PC-9 (cell line): ENCODE measurements around the gene CCT5. TPM values are rescaled to one million over a fixed set of nuclear protein-coding genes. Genes with fewer than 3 reads are reported as not detected.
A peak's percentile ranks its signal among the peaks of the same experiment; 100 is the strongest.
"Not testable (repeated sequence)": the region's sequence is repeated elsewhere in the genome, so short reads cannot be mapped to it uniquely, and the experiment has no call there.

Source experiments
- BruUV-seq: library from RNA; stranded (reverse); fragments of 400-500 nt; replicated peaks from 2 replicates; lab custom pipeline; 2021; lab: Mats Ljungman, UMichigan
- CTCF ChIA-PET: fragments of 300-600 bp; sonication (Branson Sonifier 250); formaldehyde crosslinking; loops from one replicate; lab custom pipeline; 2022; ENCODE audit warnings: antibody characterized with exemption; lab: Charles Lee
- POLR2A ChIA-PET: fragments of 300-600 bp; sonication (Branson Sonifier 250); formaldehyde crosslinking; loops from one replicate; lab custom pipeline; 2022; ENCODE audit warnings: antibody characterized with exemption; ENCODE audit not compliant: unreplicated experiment; lab: Charles Lee
- DNase-seq, 2 experiments: peaks; one replicate each; pipeline versions ENCODE4 v3.0.0 to v3.0.0-alpha.2; 2015 to 2022; ENCODE audit warnings: mixed read lengths in 1 of 2
- H2AFZ ChIP-seq: fragments of 200-600 bp; sonication (generic); 2 replicates; pipeline ENCODE4 v1.8.1; 2017; ENCODE audit warnings: antibody characterized with exemption
- H3F3A ChIP-seq: fragments of 200-600 bp; sonication (generic); 2 replicates; pipeline ENCODE4 v1.8.1; 2017; ENCODE audit warnings: antibody characterized with exemption, mild to moderate bottlenecking, low read depth; ENCODE audit not compliant: insufficient read depth
- H3K27ac ChIP-seq: fragments of 200-600 bp; sonication (generic); 2 replicates; pipeline ENCODE4 v1.6.1; 2016; ENCODE audit warnings: mixed run types
- H3K27me3 ChIP-seq: fragments of 200-600 bp; sonication (generic); 2 replicates; pipeline ENCODE4 v1.6.1; 2016; ENCODE audit warnings: low read depth, mixed run types; ENCODE audit not compliant: insufficient read depth
- H3K36me3 ChIP-seq: fragments of 200-600 bp; sonication (generic); 2 replicates; pipeline ENCODE4 v1.6.1; 2016; ENCODE audit warnings: low read depth, mixed run types
- H3K4me1 ChIP-seq: fragments of 200-600 bp; sonication (generic); replicated peaks from 2 replicates; pipeline ENCODE4 v1.6.1; 2016; ENCODE audit warnings: mixed run types; ENCODE audit not compliant: insufficient read depth
- H3K4me2 ChIP-seq: fragments of 200-600 bp; sonication (generic); 2 replicates; pipeline ENCODE4 v1.6.1; 2017; ENCODE audit warnings: mixed run types
- H3K4me3 ChIP-seq: fragments of 200-600 bp; sonication (generic); 2 replicates; pipeline ENCODE4 v1.6.1; 2016; ENCODE audit warnings: mixed run types
- H3K79me2 ChIP-seq: fragments of 200-600 bp; sonication (generic); 2 replicates; pipeline ENCODE4 v1.6.1; 2017; ENCODE audit warnings: low read depth, mixed run types
- H3K9me2 ChIP-seq: fragments of 200-600 bp; sonication (generic); 2 replicates; pipeline ENCODE4 v1.8.1; 2017; ENCODE audit warnings: mild to moderate bottlenecking; ENCODE audit not compliant: insufficient read depth
- H3K9me3 ChIP-seq: fragments of 200-600 bp; sonication (generic); 2 replicates; pipeline ENCODE4 v1.8.1; 2016; ENCODE audit warnings: low read depth; ENCODE audit not compliant: insufficient read depth
- H4K20me1 ChIP-seq: fragments of 200-600 bp; sonication (generic); 2 replicates; pipeline ENCODE4 v1.8.1; 2017; ENCODE audit not compliant: insufficient read depth
- CTCF ChIP-seq: fragments of 200-600 bp; sonication (generic); conservative IDR thresholded peaks from 2 replicates; pipeline ENCODE4 v1.6.1; 2017; ENCODE audit warnings: mixed run types, antibody characterized with exemption, mild to moderate bottlenecking, moderate library complexity
- EZH2 ChIP-seq: fragments of 200-600 bp; sonication (generic); IDR thresholded peaks from 2 replicates; pipeline ENCODE4 v1.8.0; 2017; ENCODE audit warnings: antibody characterized with exemption, low read depth
- intact Hi-C: fragments of 100-400 bp; cut with micrococcal nuclease; formaldehyde crosslinking; loops from one replicate; pipeline ENCODE4 v1.10.0; 2022; ENCODE audit not compliant: unreplicated experiment
- total RNA-seq: library from RNA; stranded (reverse); gene quantifications from 2 replicates; pipeline ENCODE4 v1.2.3, GENCODE V29; 2021

The CCT5 gene
- total RNA-seq, 1 experiment from 2014 or later: 831 TPM

- POLR2A ChIA-PET: interaction anchor here (0.6 kb wide), 1 partner anchor 126 kb away, joined by 4 read pairs; no protein-coding TSS in a partner anchor
Measured at GRCh38 chr5:10279925-10280720, 30.0 kb downstream of the CCT5 start.

GRCh38 chr5:10283927-10284635 lies 34.0 kb downstream of the CCT5 start:
- intact Hi-C loops: loop anchor here (1.0 kb wide), 8 partner anchors 23 to 344 kb away; partner anchors contain the start of genes CMBL, MARCHF6 and ROPN1L
- TF ChIP-seq EZH2: no peak
- TF ChIP-seq CTCF: peak; percentile 96
- H3K9me3 ChIP-seq: no peaks in the 10 kb centered on the region
- H4K20me1 ChIP-seq: no peaks in the 10 kb centered on the region
- H3F3A ChIP-seq: peaks cover 30% of the 10 kb centered on the region
- H3K27ac ChIP-seq: no peak overlapping the region
- ChIA-PET POLR2A (interaction anchor here (0.6 to 0.7 kb wide), 3 partner anchors 70 to 101 kb away, joined by 3 to 4 read pairs (median 3); partner anchors contain the start of gene MARCHF6), CTCF (interaction anchor here (0.6 to 2.1 kb wide), 20 partner anchors 9 to 343 kb away, joined by 3 to 26 read pairs (median 6); partner anchors contain the start of gene MARCHF6)
- no peaks in the 10 kb centered on the region for H3K9me2 ChIP-seq
- no peak overlapping the region for H2AFZ ChIP-seq
- no peaks in the 10 kb centered on the region for H3K79me2 ChIP-seq
- DNase-seq: peak; percentile 46 to 93
- H3K27me3 ChIP-seq: no peaks in the 10 kb centered on the region
- peaks cover 14% of the 10 kb centered on the region for H3K36me3 ChIP-seq
- no peak overlapping the region for H3K4me2 ChIP-seq
- H3K4me3 ChIP-seq: no peak overlapping the region
- no TSS peak for BruUV-seq
- peaks cover 14% of the 10 kb centered on the region for H3K4me1 ChIP-seq

More at GRCh38 chr5:10279925-10280720, 30.0 kb downstream of the CCT5 start:
- H3K79me2 ChIP-seq: no peaks in the 10 kb centered on the region
- no TSS peak for BruUV-seq
- DNase-seq: peak in 1 of 2 experiments; percentile 3
- peaks cover 12% of the 10 kb centered on the region for H3F3A ChIP-seq
- intact Hi-C loops: no loop called here
- TF ChIP-seq EZH2: no peak
- H3K4me2 ChIP-seq: no peak overlapping the region
- no peaks in the 10 kb centered on the region for H3K4me1 ChIP-seq
- CTCF ChIA-PET: no interaction called here
- no peaks in the 10 kb centered on the region for H3K27me3 ChIP-seq
- H2AFZ ChIP-seq: no peak overlapping the region
- no peaks in the 10 kb centered on the region for H3K9me3 ChIP-seq
- no peak overlapping the region for H3K4me3 ChIP-seq
- no peak overlapping the region for H3K27ac ChIP-seq
- peaks cover 12% of the 10 kb centered on the region for H3K36me3 ChIP-seq
- H4K20me1 ChIP-seq: no peaks in the 10 kb centered on the region
- no peaks in the 10 kb centered on the region for H3K9me2 ChIP-seq

GRCh38 chr5:10285362-10285761 lies 35.3 kb downstream of the CCT5 start:
- peaks cover 40% of the 10 kb centered on the region for H3F3A ChIP-seq
- H3K79me2 ChIP-seq, H3K9me3 ChIP-seq, intact Hi-C loops, H2AFZ ChIP-seq, POLR2A ChIA-PET, BruUV-seq, DNase-seq, H3K27me3 ChIP-seq, H4K20me1 ChIP-seq, H3K9me2 ChIP-seq, H3K4me2 ChIP-seq, H3K27ac ChIP-seq, H3K4me3 ChIP-seq: not testable (repeated sequence)
- peaks cover 26% of the 10 kb centered on the region for H3K4me1 ChIP-seq
- peaks cover 10% of the 10 kb centered on the region; the same call in 1 of the 2 replicates for H3K36me3 ChIP-seq
- CTCF ChIA-PET: interaction anchor here (0.7 to 1.2 kb wide), 2 partner anchors 79 to 148 kb away, joined by 3 to 5 read pairs; no protein-coding TSS in a partner anchor
